ENCODE measurements around the gene RNF41. TPM values are rescaled to one million over a fixed set of nuclear protein-coding genes. Genes with fewer than 3 reads are reported as not detected.
A peak's percentile ranks its signal among the peaks of the same experiment; 100 is the strongest.

The RNF41 gene
- total RNA-seq, 1 donor: 131 TPM

GRCh38 chr12:56190695-56191155, 31.0 kb downstream of the RNF41 start:
- peak overlapping the region; percentile 87 for H3K4me3 ChIP-seq (ENCODE audit: low read depth, low read length)
- no peak for TF ChIP-seq CTCF (IDR thresholded peaks at IDR 0.05; ENCODE audit: insufficient read depth, low read depth, low read length)
- DNase-seq (ENCODE audit: low read depth): no peak

- H3K4me3 ChIP-seq (ENCODE audit: low read depth, low read length): peak overlapping the region; percentile 87
- peak; percentile 82 for DNase-seq (ENCODE audit: low read depth)
- TF ChIP-seq CTCF (IDR thresholded peaks at IDR 0.05; ENCODE audit: insufficient read depth, low read depth, low read length): no peak
Measured at GRCh38 chr12:56189918-56190694, 31.6 kb downstream of the RNF41 start.

GRCh38 chr12:56189099-56189917, 32.4 kb downstream of the RNF41 start, which contains the start of gene SMARCC2:
TSS of gene SMARCC2 (minus strand) at chr12:56189483. CDS start at chr12:56189461, 22 bp downstream.
- peak; percentile 60 for TF ChIP-seq CTCF (IDR thresholded peaks at IDR 0.05; ENCODE audit: insufficient read depth, low read depth, low read length)
- DNase-seq (ENCODE audit: low read depth): peak; percentile 88
- peak within 1 kb of the TSS; percentile 87 for H3K4me3 ChIP-seq (ENCODE audit: low read depth, low read length)

- no peak for TF ChIP-seq CTCF (IDR thresholded peaks at IDR 0.05; ENCODE audit: insufficient read depth, low read depth, low read length)
- peak overlapping the region; percentile 83 for H3K4me3 ChIP-seq (ENCODE audit: low read depth, low read length)
- DNase-seq (ENCODE audit: low read depth): no peak
Measured at GRCh38 chr12:56188778-56189098, 33.0 kb downstream of the RNF41 start.

- peak overlapping the region; percentile 83 for H3K4me3 ChIP-seq (ENCODE audit: low read depth, low read length)
- DNase-seq (ENCODE audit: low read depth): no peak
- no peak for TF ChIP-seq CTCF (IDR thresholded peaks at IDR 0.05; ENCODE audit: insufficient read depth, low read depth, low read length)
Measured at GRCh38 chr12:56188131-56188777, 33.5 kb downstream of the RNF41 start.

GRCh38 chr12:56186957-56187356, 34.8 kb downstream of the RNF41 start:
- no peak overlapping the region for H3K4me3 ChIP-seq (ENCODE audit: low read depth, low read length)
- no peak for DNase-seq (ENCODE audit: low read depth)
- no peak for TF ChIP-seq CTCF (IDR thresholded peaks at IDR 0.05; ENCODE audit: insufficient read depth, low read depth, low read length)
